CD4-positive, alpha-beta T cell treated with Interleukin-4 for 1 hour (primary cell): ENCODE measurements around the gene KANSL2.
"Not testable (repeated sequence)": the region's sequence is repeated elsewhere in the genome, so short reads cannot be mapped to it uniquely, and the experiment has no call there.

ENCODE experiments used
- DNase-seq, 2 donors: peaks; one replicate each; pipeline ENCODE4 v3.0.0-alpha.2; 2020 to 2022

KANSL2 gene

GRCh38 chr12:48681710-48682532, at the start of gene KANSL2:
KANSL2 (minus strand) TSS chr12:48682238; CDS start chr12:48681632, 606 bp downstream.
- peak; percentile 96 to 97 for DNase-seq

GRCh38 chr12:48728807-48729206, 46.8 kb upstream of the KANSL2 start:
- no peak for DNase-seq

- not testable (repeated sequence) for DNase-seq
Observed at GRCh38 chr12:48720737-48721136, 38.7 kb upstream of the KANSL2 start.

- not testable (repeated sequence) for DNase-seq
Observed at GRCh38 chr12:48720171-48720570, 38.1 kb upstream of the KANSL2 start.

GRCh38 chr12:48719002-48719401, 37.0 kb upstream of the KANSL2 start:
- DNase-seq, result not testable (repeated sequence)

GRCh38 chr12:48717252-48717695, 35.2 kb upstream of the KANSL2 start:
- no peak for DNase-seq

GRCh38 chr12:48716493-48717251, 34.6 kb upstream of the KANSL2 start, which contains the start of gene CCNT1:
CCNT1 (minus strand) TSS chr12:48716707; CDS start chr12:48716675, 32 bp downstream.
- peak; percentile 100 for DNase-seq

- peak in 1 of 2 donors; percentile 16 for DNase-seq
Observed at GRCh38 chr12:48716168-48716492, 34.1 kb upstream of the KANSL2 start.

GRCh38 chr12:48712209-48712608, 30.2 kb upstream of the KANSL2 start:
- no peak for DNase-seq

GRCh38 chr12:48698822-48699221, 16.8 kb upstream of the KANSL2 start:
- not testable (repeated sequence) for DNase-seq

- DNase-seq, result no peak
Observed at GRCh38 chr12:48696626-48697025, 14.6 kb upstream of the KANSL2 start.

GRCh38 chr12:48695859-48696258, 13.8 kb upstream of the KANSL2 start:
- no peak for DNase-seq

- no peak for DNase-seq
Observed at GRCh38 chr12:48694038-48694437, 12.0 kb upstream of the KANSL2 start.

- DNase-seq, result no peak
Observed at GRCh38 chr12:48693572-48693971, 11.5 kb upstream of the KANSL2 start.

- no peak for DNase-seq
Observed at GRCh38 chr12:48691826-48692487, 9.9 kb upstream of the KANSL2 start.

GRCh38 chr12:48690990-48691389, 9.0 kb upstream of the KANSL2 start:
- no peak for DNase-seq

- DNase-seq, result no peak
Observed at GRCh38 chr12:48690436-48690835, 8.4 kb upstream of the KANSL2 start.

- DNase-seq, result no peak
Observed at GRCh38 chr12:48688836-48689235, 6.8 kb upstream of the KANSL2 start.

- no peak for DNase-seq
Observed at GRCh38 chr12:48687592-48687991, 5.6 kb upstream of the KANSL2 start.

GRCh38 chr12:48686615-48687334, 4.7 kb upstream of the KANSL2 start:
- DNase-seq, result no peak

GRCh38 chr12:48686037-48686595, 4.1 kb upstream of the KANSL2 start:
- DNase-seq, result no peak

GRCh38 chr12:48683534-48683933, 1.5 kb upstream of the KANSL2 start:
- DNase-seq, result no peak
